Fibroblast of peridontal ligament (primary cell): ENCODE data around the gene GPR137B.

Experiments used
- DNase-seq: peaks from one replicate; pipeline ENCODE4 v3.0.0-alpha.2; 2010; ENCODE audit errors: extremely low read depth

GPR137B gene

GRCh38 chr1:236142253-236143103 is at the start of gene GPR137B:
TSS of gene GPR137B (plus strand) at chr1:236142539. CDS start at chr1:236142623, 84 bp downstream.
- peak; percentile 38 for DNase-seq

GRCh38 chr1:236092899-236093298 is 49.4 kb upstream of the GPR137B start:
- DNase-seq = no peak

- no peak for DNase-seq
Measured at GRCh38 chr1:236095705-236096520, 46.4 kb upstream of the GPR137B start.

GRCh38 chr1:236096660-236097482 is 45.5 kb upstream of the GPR137B start:
- peak; percentile 45 for DNase-seq

GRCh38 chr1:236098267-236098666 is 44.1 kb upstream of the GPR137B start:
- no peak for DNase-seq

GRCh38 chr1:236099355-236099974 is 42.9 kb upstream of the GPR137B start:
- peak; percentile 5 for DNase-seq

GRCh38 chr1:236100799-236101198 is 41.5 kb upstream of the GPR137B start:
- no peak for DNase-seq

GRCh38 chr1:236101233-236102200 is 40.8 kb upstream of the GPR137B start:
- no peak for DNase-seq

- no peak for DNase-seq
Measured at GRCh38 chr1:236102611-236103010, 39.7 kb upstream of the GPR137B start.

GRCh38 chr1:236103059-236103458 is 39.3 kb upstream of the GPR137B start:
- DNase-seq = no peak

- peak; percentile 78 for DNase-seq
Measured at GRCh38 chr1:236103646-236104218, 38.6 kb upstream of the GPR137B start.

GRCh38 chr1:236107121-236107907 is 35.0 kb upstream of the GPR137B start:
- no peak for DNase-seq

- DNase-seq = peak; percentile 18
Measured at GRCh38 chr1:236108027-236108648, 34.2 kb upstream of the GPR137B start.

GRCh38 chr1:236110137-236110536 is 32.2 kb upstream of the GPR137B start:
- no peak for DNase-seq

GRCh38 chr1:236111527-236112331 is 30.6 kb upstream of the GPR137B start:
- DNase-seq = no peak

GRCh38 chr1:236112332-236112627 is 30.1 kb upstream of the GPR137B start:
- no peak for DNase-seq

- no peak for DNase-seq
Measured at GRCh38 chr1:236113324-236114032, 28.9 kb upstream of the GPR137B start.
